ENCODE data around the gene YAP1.

The YAP1 gene

GRCh38 chr11:102223859-102224258, 113.6 kb downstream of the YAP1 start:
- no peak overlapping the region for H2BK15ac ChIP-seq (ENCODE audit: low read length)
- no peak overlapping the region for H3K4me3 ChIP-seq (ENCODE audit: low read length in 2 of 2)
- H2AFZ ChIP-seq (ENCODE audit: low read length), result no peak overlapping the region
- no peak overlapping the region for H2BK120ac ChIP-seq (ENCODE audit: low read depth, low read length)
- no peak overlapping the region for H4K91ac ChIP-seq (ENCODE audit: low read depth, low read length, poor library complexity)
- H2BK5ac ChIP-seq (ENCODE audit: low read length), result no peak overlapping the region
- H3K4me2 ChIP-seq (ENCODE audit: insufficient read depth, low read length, poor library complexity, severe bottlenecking), result no peak overlapping the region
- H3K23ac ChIP-seq (ENCODE audit: low read depth, low read length, poor library complexity), result no peak overlapping the region
- peaks cover 0 to 1% of the 10 kb centered on the region in 2 donors for H3K4me1 ChIP-seq (ENCODE audit: control insufficient read depth in 2 of 2, insufficient read depth in 1 of 2, low read depth in 1 of 2, low read length in 2 of 2)
- no peak overlapping the region for H2BK12ac ChIP-seq (ENCODE audit: low read length)
- no peak overlapping the region for H3K27ac ChIP-seq (replicated peaks; ENCODE audit: low read length)
- WGBS, 2 donors (ENCODE audit: extremely low coverage in 2 of 2, insufficient read length in 2 of 2, insufficient replicate concordance in 1 of 2), result no CpG with 5 or more reads among the region's 2 CpGs
- DNase-seq (ENCODE audit: low spot score), result no peak
- no peak overlapping the region for H2AK5ac ChIP-seq (ENCODE audit: low read depth, low read length)
- H3K9ac ChIP-seq (ENCODE audit: low read depth, low read length, poor library complexity), result no peak overlapping the region
- H4K8ac ChIP-seq (ENCODE audit: low read depth, low read length), result no peak overlapping the region
- H3K36me3 ChIP-seq (replicated peaks in 1 of 2; ENCODE audit: control insufficient read depth in 2 of 2, insufficient read depth in 2 of 2, low read length in 2 of 2), result peaks cover 0 to 95% of the 10 kb centered on the region in 2 donors
- no peak overlapping the region for H3K18ac ChIP-seq (ENCODE audit: low read length)
- no peak overlapping the region for H3K14ac ChIP-seq (ENCODE audit: low read length)
- no peak overlapping the region for H3K4ac ChIP-seq (ENCODE audit: low read length)
- H3K9me3 ChIP-seq (replicated peaks in 1 of 2; ENCODE audit: control insufficient read depth in 2 of 2, insufficient read depth in 1 of 2, low read depth in 1 of 2, low read length in 2 of 2), result no peaks in the 10 kb centered on the region
- no peaks in the 10 kb centered on the region for H3K79me1 ChIP-seq (ENCODE audit: low read depth, low read length)
- no peaks in the 10 kb centered on the region for H3K27me3 ChIP-seq (ENCODE audit: control insufficient read depth in 3 of 3, insufficient read depth in 3 of 3, low read depth in 1 of 3, low read length in 3 of 3)

GRCh38 chr11:102225689-102226568, 115.7 kb downstream of the YAP1 start:
- no CpG with 5 or more reads among the region's 4 CpGs for WGBS, 2 donors (ENCODE audit: extremely low coverage in 2 of 2, insufficient read length in 2 of 2, insufficient replicate concordance in 1 of 2)
- H3K14ac ChIP-seq (ENCODE audit: low read length), result no peak overlapping the region
- H3K79me1 ChIP-seq (ENCODE audit: low read depth, low read length), result no peaks in the 10 kb centered on the region
- H3K9me3 ChIP-seq (replicated peaks in 1 of 2; ENCODE audit: control insufficient read depth in 2 of 2, insufficient read depth in 1 of 2, low read depth in 1 of 2, low read length in 2 of 2), result no peaks in the 10 kb centered on the region
- no peak overlapping the region for H3K27ac ChIP-seq (replicated peaks; ENCODE audit: low read length)
- no peak overlapping the region for H4K91ac ChIP-seq (ENCODE audit: low read depth, low read length, poor library complexity)
- H2BK15ac ChIP-seq (ENCODE audit: low read length), result no peak overlapping the region
- peaks cover 0 to 96% of the 10 kb centered on the region in 2 donors for H3K36me3 ChIP-seq (replicated peaks in 1 of 2; ENCODE audit: control insufficient read depth in 2 of 2, insufficient read depth in 2 of 2, low read length in 2 of 2)
- no peak for DNase-seq (ENCODE audit: low spot score)
- no peak overlapping the region for H3K4ac ChIP-seq (ENCODE audit: low read length)
- H2AK5ac ChIP-seq (ENCODE audit: low read depth, low read length), result no peak overlapping the region
- H2BK5ac ChIP-seq (ENCODE audit: low read length), result no peak overlapping the region
- H2BK120ac ChIP-seq (ENCODE audit: low read depth, low read length), result no peak overlapping the region
- no peaks in the 10 kb centered on the region for H3K27me3 ChIP-seq (ENCODE audit: control insufficient read depth in 3 of 3, insufficient read depth in 3 of 3, low read depth in 1 of 3, low read length in 3 of 3)
- no peak overlapping the region for H3K23ac ChIP-seq (ENCODE audit: low read depth, low read length, poor library complexity)
- no peak overlapping the region for H2BK12ac ChIP-seq (ENCODE audit: low read length)
- no peak overlapping the region for H2AFZ ChIP-seq (ENCODE audit: low read length)
- H3K4me1 ChIP-seq (ENCODE audit: control insufficient read depth in 2 of 2, insufficient read depth in 1 of 2, low read depth in 1 of 2, low read length in 2 of 2), result peaks cover 0 to 1% of the 10 kb centered on the region in 2 donors
- H4K8ac ChIP-seq (ENCODE audit: low read depth, low read length), result no peak overlapping the region
- H3K4me2 ChIP-seq (ENCODE audit: insufficient read depth, low read length, poor library complexity, severe bottlenecking), result no peak overlapping the region
- no peak overlapping the region for H3K9ac ChIP-seq (ENCODE audit: low read depth, low read length, poor library complexity)
- no peak overlapping the region for H3K18ac ChIP-seq (ENCODE audit: low read length)
- no peak overlapping the region for H3K4me3 ChIP-seq (ENCODE audit: low read length in 2 of 2)

- no peak overlapping the region for H3K4me2 ChIP-seq (ENCODE audit: insufficient read depth, low read length, poor library complexity, severe bottlenecking)
- no peak overlapping the region for H3K23ac ChIP-seq (ENCODE audit: low read depth, low read length, poor library complexity)
- H3K4ac ChIP-seq (ENCODE audit: low read length), result no peak overlapping the region
- H3K14ac ChIP-seq (ENCODE audit: low read length), result no peak overlapping the region
- no peak overlapping the region for H2BK5ac ChIP-seq (ENCODE audit: low read length)
- WGBS, 2 donors (ENCODE audit: extremely low coverage in 2 of 2, insufficient read length in 2 of 2, insufficient replicate concordance in 1 of 2), result no CpG with 5 or more reads among the region's 9 CpGs
- peaks cover 0 to 1% of the 10 kb centered on the region in 2 donors for H3K4me1 ChIP-seq (ENCODE audit: control insufficient read depth in 2 of 2, insufficient read depth in 1 of 2, low read depth in 1 of 2, low read length in 2 of 2)
- no peak overlapping the region for H3K18ac ChIP-seq (ENCODE audit: low read length)
- no peak overlapping the region for H2BK120ac ChIP-seq (ENCODE audit: low read depth, low read length)
- H2BK15ac ChIP-seq (ENCODE audit: low read length), result no peak overlapping the region
- no peak overlapping the region for H3K4me3 ChIP-seq (ENCODE audit: low read length in 2 of 2)
- H3K27ac ChIP-seq (replicated peaks; ENCODE audit: low read length), result no peak overlapping the region
- H3K27me3 ChIP-seq (ENCODE audit: control insufficient read depth in 3 of 3, insufficient read depth in 3 of 3, low read depth in 1 of 3, low read length in 3 of 3), result no peaks in the 10 kb centered on the region
- no peak overlapping the region for H4K91ac ChIP-seq (ENCODE audit: low read depth, low read length, poor library complexity)
- H3K79me1 ChIP-seq (ENCODE audit: low read depth, low read length), result no peaks in the 10 kb centered on the region
- H2AK5ac ChIP-seq (ENCODE audit: low read depth, low read length), result no peak overlapping the region
- no peak overlapping the region for H2BK12ac ChIP-seq (ENCODE audit: low read length)
- no peak for DNase-seq (ENCODE audit: low spot score)
- no peak overlapping the region for H3K9ac ChIP-seq (ENCODE audit: low read depth, low read length, poor library complexity)
- no peak overlapping the region for H4K8ac ChIP-seq (ENCODE audit: low read depth, low read length)
- H3K36me3 ChIP-seq (replicated peaks in 1 of 2; ENCODE audit: control insufficient read depth in 2 of 2, insufficient read depth in 2 of 2, low read length in 2 of 2), result peaks cover 0 to 90% of the 10 kb centered on the region in 2 donors
- no peak overlapping the region for H2AFZ ChIP-seq (ENCODE audit: low read length)
- H3K9me3 ChIP-seq (replicated peaks in 1 of 2; ENCODE audit: control insufficient read depth in 2 of 2, insufficient read depth in 1 of 2, low read depth in 1 of 2, low read length in 2 of 2), result no peaks in the 10 kb centered on the region
Observed at GRCh38 chr11:102226702-102227490, 116.6 kb downstream of the YAP1 start.

- H2BK5ac ChIP-seq (ENCODE audit: low read length), result no peak overlapping the region
- no peak overlapping the region for H2AK5ac ChIP-seq (ENCODE audit: low read depth, low read length)
- H2BK120ac ChIP-seq (ENCODE audit: low read depth, low read length), result no peak overlapping the region
- no peaks in the 10 kb centered on the region for H3K79me1 ChIP-seq (ENCODE audit: low read depth, low read length)
- no peak overlapping the region for H3K4ac ChIP-seq (ENCODE audit: low read length)
- no CpG with 5 or more reads among the region's 4 CpGs for WGBS, 2 donors (ENCODE audit: extremely low coverage in 2 of 2, insufficient read length in 2 of 2, insufficient replicate concordance in 1 of 2)
- H3K36me3 ChIP-seq (replicated peaks in 1 of 2; ENCODE audit: control insufficient read depth in 2 of 2, insufficient read depth in 2 of 2, low read length in 2 of 2), result peaks cover 0 to 90% of the 10 kb centered on the region in 2 donors
- no peak overlapping the region for H3K14ac ChIP-seq (ENCODE audit: low read length)
- H3K4me1 ChIP-seq (ENCODE audit: control insufficient read depth in 2 of 2, insufficient read depth in 1 of 2, low read depth in 1 of 2, low read length in 2 of 2), result peaks cover 0 to 1% of the 10 kb centered on the region in 2 donors
- no peaks in the 10 kb centered on the region for H3K9me3 ChIP-seq (replicated peaks in 1 of 2; ENCODE audit: control insufficient read depth in 2 of 2, insufficient read depth in 1 of 2, low read depth in 1 of 2, low read length in 2 of 2)
- H3K9ac ChIP-seq (ENCODE audit: low read depth, low read length, poor library complexity), result no peak overlapping the region
- no peak for DNase-seq (ENCODE audit: low spot score)
- no peak overlapping the region for H4K91ac ChIP-seq (ENCODE audit: low read depth, low read length, poor library complexity)
- no peak overlapping the region for H3K18ac ChIP-seq (ENCODE audit: low read length)
- H3K27ac ChIP-seq (replicated peaks; ENCODE audit: low read length), result no peak overlapping the region
- no peak overlapping the region for H3K4me2 ChIP-seq (ENCODE audit: insufficient read depth, low read length, poor library complexity, severe bottlenecking)
- H3K27me3 ChIP-seq (ENCODE audit: control insufficient read depth in 3 of 3, insufficient read depth in 3 of 3, low read depth in 1 of 3, low read length in 3 of 3), result no peaks in the 10 kb centered on the region
- no peak overlapping the region for H2BK15ac ChIP-seq (ENCODE audit: low read length)
- H2BK12ac ChIP-seq (ENCODE audit: low read length), result no peak overlapping the region
- H3K23ac ChIP-seq (ENCODE audit: low read depth, low read length, poor library complexity), result no peak overlapping the region
- H3K4me3 ChIP-seq (ENCODE audit: low read length in 2 of 2), result no peak overlapping the region
- no peak overlapping the region for H2AFZ ChIP-seq (ENCODE audit: low read length)
- H4K8ac ChIP-seq (ENCODE audit: low read depth, low read length), result no peak overlapping the region
Observed at GRCh38 chr11:102229510-102230123, 119.4 kb downstream of the YAP1 start.
